Right lobe of liver (tissue), 4 donors: ENCODE data around the gene S100PBP.

Experiments
- CTCF ChIP-seq, 4 donors: fragments of 200-600 bp in 3 of 4; fragments of 450-650 bp in 1 of 4; IDR thresholded peaks; one replicate each; pipeline versions ENCODE4 v1.5.1 to v1.8.0; 2016 to 2022; ENCODE audit warnings: antibody characterized with exemption in 4 of 4, mild to moderate bottlenecking in 2 of 4
- POLR2A ChIP-seq: fragments of 450-650 bp; IDR thresholded peaks from one replicate; pipeline ENCODE4 v1.6.1; 2017; ENCODE audit warnings: antibody characterized with exemption, mild to moderate bottlenecking
- donor health status: DM: no; HTN: no; CAD: no.
- donor health status: DM: no; HTN: no; CAD: no.
- donor health status: DM: no; HTN: yes; CAD: no.

- no peak for TF ChIP-seq CTCF (IDR thresholded peaks at IDR 0.05)
- TF ChIP-seq POLR2A = no peak
Measured at GRCh38 chr1:32861904-32862695, 44.6 kb downstream of the S100PBP start.
